ENCODE results near the gene SLC16A10.

GRCh38 chr6:111187874-111188273 is 100.6 kb downstream of the SLC16A10 start:
- no peak for TF ChIP-seq NFRKB (IDR thresholded peaks at IDR 0.05)
- no peak for TF ChIP-seq ARNT (IDR thresholded peaks at IDR 0.05)
- no peak for TF ChIP-seq ZNF384 (IDR thresholded peaks at IDR 0.05)
- no peak for TF ChIP-seq PKNOX1 (IDR thresholded peaks at IDR 0.05)
- TF ChIP-seq BHLHE40 (IDR thresholded peaks at IDR 0.05; ENCODE audit: borderline replicate concordance) = no peak
- TF ChIP-seq SP1 (IDR thresholded peaks at IDR 0.05) = no peak
